ENCODE results near the gene DHRSX.

The DHRSX gene

DNA sequence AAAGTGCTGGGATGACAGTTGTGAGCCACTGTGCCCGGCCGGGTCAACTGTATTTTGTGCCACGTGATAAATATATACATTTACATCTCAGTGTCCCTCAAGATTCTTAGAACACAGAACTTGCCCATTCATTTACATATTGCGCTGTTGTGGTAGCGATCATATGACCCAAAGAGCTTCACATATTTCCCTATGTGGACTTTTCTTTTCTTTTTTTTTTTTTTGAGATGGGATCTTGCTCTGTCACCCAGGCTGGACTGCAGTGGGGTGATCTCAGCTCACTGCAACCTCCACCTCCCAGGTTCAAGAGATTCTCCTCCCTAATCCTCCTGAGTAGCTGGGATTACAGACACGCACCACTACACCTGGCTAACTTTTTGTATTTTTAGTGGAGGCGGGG lies 180.7 kb downstream of the DHRSX start:
- no peak overlapping the region for H2BK5ac ChIP-seq (ENCODE audit: low read length)
- no peak overlapping the region for H2AFZ ChIP-seq (ENCODE audit: low read length)
- no peak overlapping the region for H3K18ac ChIP-seq (ENCODE audit: low read length)
- H2BK12ac ChIP-seq (ENCODE audit: low read length), result no peak overlapping the region
- H2AK5ac ChIP-seq (ENCODE audit: low read depth, low read length), result no peak overlapping the region
- no peak overlapping the region for H2BK120ac ChIP-seq (ENCODE audit: low read depth, low read length)
- H3K27me3 ChIP-seq (ENCODE audit: control insufficient read depth in 3 of 3, insufficient read depth in 3 of 3, low read depth in 1 of 3, low read length in 3 of 3), result no peaks in the 10 kb centered on the region
- no peak overlapping the region for H3K9ac ChIP-seq (ENCODE audit: low read depth, low read length, poor library complexity)
- no peak overlapping the region for H4K91ac ChIP-seq (ENCODE audit: low read depth, low read length, poor library complexity)
- H4K8ac ChIP-seq (ENCODE audit: low read depth, low read length), result no peak overlapping the region
- H3K14ac ChIP-seq (ENCODE audit: low read length), result no peak overlapping the region
- H3K4me2 ChIP-seq (ENCODE audit: insufficient read depth, low read length, poor library complexity, severe bottlenecking), result no peak overlapping the region
- peaks cover 3 to 4% of the 10 kb centered on the region in 2 donors for H3K9me3 ChIP-seq (replicated peaks in 1 of 2; ENCODE audit: control insufficient read depth in 2 of 2, insufficient read depth in 1 of 2, low read depth in 1 of 2, low read length in 2 of 2)
- no peak overlapping the region for H3K4me3 ChIP-seq (ENCODE audit: low read length in 2 of 2)
- H3K23ac ChIP-seq (ENCODE audit: low read depth, low read length, poor library complexity), result no peak overlapping the region
- no peak overlapping the region for H2BK15ac ChIP-seq (ENCODE audit: low read length)
- H3K27ac ChIP-seq (replicated peaks; ENCODE audit: low read length), result no peak overlapping the region
- H3K36me3 ChIP-seq (replicated peaks in 1 of 2; ENCODE audit: control insufficient read depth in 2 of 2, insufficient read depth in 2 of 2, low read length in 2 of 2), result no peaks in the 10 kb centered on the region
- no CpG with 5 or more reads among the region's 7 CpGs for WGBS, 2 donors (ENCODE audit: extremely low coverage in 2 of 2, insufficient read length in 2 of 2, insufficient replicate concordance in 1 of 2)
- no peak for DNase-seq (ENCODE audit: low spot score)
- no peak overlapping the region for H3K4ac ChIP-seq (ENCODE audit: low read length)
- H3K4me1 ChIP-seq (ENCODE audit: control insufficient read depth in 2 of 2, insufficient read depth in 1 of 2, low read depth in 1 of 2, low read length in 2 of 2), result peaks cover 2 to 4% of the 10 kb centered on the region in 2 donors
- H3K79me1 ChIP-seq (ENCODE audit: low read depth, low read length), result no peaks in the 10 kb centered on the region

- Histone ChIP-seq H2AK5ac (ENCODE audit: low read depth, low read length) (no peak overlapping the region), H2BK12ac (ENCODE audit: low read length) (no peak overlapping the region), H3K18ac (ENCODE audit: low read length) (no peak overlapping the region), H3K9ac (ENCODE audit: low read depth, low read length, poor library complexity) (no peak overlapping the region), H3K27ac (replicated peaks; ENCODE audit: low read length) (no peak overlapping the region), H3K4me1 (ENCODE audit: control insufficient read depth in 2 of 2, insufficient read depth in 1 of 2, low read depth in 1 of 2, low read length in 2 of 2) (peaks cover 2 to 4% of the 10 kb centered on the region in 2 donors), H4K91ac (ENCODE audit: low read depth, low read length, poor library complexity) (no peak overlapping the region), H3K4ac (ENCODE audit: low read length) (no peak overlapping the region), H2BK15ac (ENCODE audit: low read length) (no peak overlapping the region), H3K23ac (ENCODE audit: low read depth, low read length, poor library complexity) (no peak overlapping the region), H3K14ac (ENCODE audit: low read length) (no peak overlapping the region), H3K27me3 (ENCODE audit: control insufficient read depth in 3 of 3, insufficient read depth in 3 of 3, low read depth in 1 of 3, low read length in 3 of 3) (no peaks in the 10 kb centered on the region), H3K4me2 (ENCODE audit: insufficient read depth, low read length, poor library complexity, severe bottlenecking) (no peak overlapping the region), H4K8ac (ENCODE audit: low read depth, low read length) (no peak overlapping the region), H3K79me1 (ENCODE audit: low read depth, low read length) (no peaks in the 10 kb centered on the region), H3K9me3 (replicated peaks in 1 of 2; ENCODE audit: control insufficient read depth in 2 of 2, insufficient read depth in 1 of 2, low read depth in 1 of 2, low read length in 2 of 2) (peaks cover 3 to 4% of the 10 kb centered on the region in 2 donors), H3K4me3 (ENCODE audit: low read length in 2 of 2) (no peak overlapping the region), H2BK5ac (ENCODE audit: low read length) (no peak overlapping the region), H2AFZ (ENCODE audit: low read length) (no peak overlapping the region), H3K36me3 (replicated peaks in 1 of 2; ENCODE audit: control insufficient read depth in 2 of 2, insufficient read depth in 2 of 2, low read length in 2 of 2) (no peaks in the 10 kb centered on the region), H2BK120ac (ENCODE audit: low read depth, low read length) (no peak overlapping the region)
- no CpG with 5 or more reads among the region's 10 CpGs for WGBS, 2 donors (ENCODE audit: extremely low coverage in 2 of 2, insufficient read length in 2 of 2, insufficient replicate concordance in 1 of 2)
- DNase-seq (ENCODE audit: low spot score), result no peak
Measured at GRCh38 chrX:2318371-2318770, 182.4 kb downstream of the DHRSX start.

DNA sequence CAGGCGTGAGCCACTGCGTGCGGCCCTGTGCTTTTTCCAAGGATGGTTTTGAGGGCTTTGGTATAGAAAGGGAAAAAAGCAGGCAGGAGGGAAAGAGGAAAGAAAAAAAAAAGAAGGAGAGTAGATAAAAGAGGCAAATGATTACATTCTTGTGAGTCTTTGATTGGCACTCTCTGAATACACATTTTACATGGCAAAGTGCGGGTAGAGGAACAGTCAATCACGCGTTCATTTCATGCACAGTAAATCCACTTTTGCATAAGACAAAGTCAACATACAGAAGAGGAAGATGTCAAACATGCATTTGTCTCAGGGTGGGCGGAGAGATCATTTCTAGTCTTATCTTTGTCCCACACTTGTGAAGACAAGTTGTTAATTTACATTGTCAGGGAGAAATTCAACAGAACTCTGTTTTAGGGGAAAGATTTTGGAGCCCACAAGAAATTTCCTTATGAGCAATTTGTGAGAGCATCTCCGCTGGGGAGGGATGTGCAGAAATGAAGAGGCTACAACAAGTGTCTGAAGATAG lies 183.2 kb downstream of the DHRSX start:
- Histone ChIP-seq H2AK5ac (ENCODE audit: low read depth, low read length) (no peak overlapping the region), H3K9me3 (replicated peaks in 1 of 2; ENCODE audit: control insufficient read depth in 2 of 2, insufficient read depth in 1 of 2, low read depth in 1 of 2, low read length in 2 of 2) (peaks cover 3 to 4% of the 10 kb centered on the region in 2 donors), H2BK12ac (ENCODE audit: low read length) (no peak overlapping the region), H4K91ac (ENCODE audit: low read depth, low read length, poor library complexity) (no peak overlapping the region), H3K27me3 (ENCODE audit: control insufficient read depth in 3 of 3, insufficient read depth in 3 of 3, low read depth in 1 of 3, low read length in 3 of 3) (no peaks in the 10 kb centered on the region), H2BK5ac (ENCODE audit: low read length) (no peak overlapping the region), H2BK15ac (ENCODE audit: low read length) (no peak overlapping the region), H3K18ac (ENCODE audit: low read length) (no peak overlapping the region), H3K4me3 (ENCODE audit: low read length in 2 of 2) (no peak overlapping the region), H3K23ac (ENCODE audit: low read depth, low read length, poor library complexity) (no peak overlapping the region), H2AFZ (ENCODE audit: low read length) (no peak overlapping the region), H3K4me1 (ENCODE audit: control insufficient read depth in 2 of 2, insufficient read depth in 1 of 2, low read depth in 1 of 2, low read length in 2 of 2) (peaks cover 2 to 4% of the 10 kb centered on the region in 2 donors), H3K79me1 (ENCODE audit: low read depth, low read length) (no peaks in the 10 kb centered on the region), H3K27ac (replicated peaks; ENCODE audit: low read length) (no peak overlapping the region), H3K14ac (ENCODE audit: low read length) (no peak overlapping the region), H2BK120ac (ENCODE audit: low read depth, low read length) (no peak overlapping the region), H4K8ac (ENCODE audit: low read depth, low read length) (no peak overlapping the region), H3K9ac (ENCODE audit: low read depth, low read length, poor library complexity) (no peak overlapping the region), H3K36me3 (replicated peaks in 1 of 2; ENCODE audit: control insufficient read depth in 2 of 2, insufficient read depth in 2 of 2, low read length in 2 of 2) (no peaks in the 10 kb centered on the region), H3K4ac (ENCODE audit: low read length) (no peak overlapping the region), H3K4me2 (ENCODE audit: insufficient read depth, low read length, poor library complexity, severe bottlenecking) (no peak overlapping the region)
- no peak for DNase-seq (ENCODE audit: low spot score)
- WGBS, 2 donors (ENCODE audit: extremely low coverage in 2 of 2, insufficient read length in 2 of 2, insufficient replicate concordance in 1 of 2), result no CpG with 5 or more reads among the region's 8 CpGs

- Histone ChIP-seq H4K8ac (ENCODE audit: low read depth, low read length) (no peak overlapping the region), H3K4me2 (ENCODE audit: insufficient read depth, low read length, poor library complexity, severe bottlenecking) (no peak overlapping the region), H3K4me1 (ENCODE audit: control insufficient read depth in 2 of 2, insufficient read depth in 1 of 2, low read depth in 1 of 2, low read length in 2 of 2) (peaks cover 4 to 9% of the 10 kb centered on the region in 2 donors), H3K27me3 (ENCODE audit: control insufficient read depth in 3 of 3, insufficient read depth in 3 of 3, low read depth in 1 of 3, low read length in 3 of 3) (no peaks in the 10 kb centered on the region), H3K9ac (ENCODE audit: low read depth, low read length, poor library complexity) (no peak overlapping the region), H3K9me3 (replicated peaks in 1 of 2; ENCODE audit: control insufficient read depth in 2 of 2, insufficient read depth in 1 of 2, low read depth in 1 of 2, low read length in 2 of 2) (peaks cover 3 to 4% of the 10 kb centered on the region in 2 donors), H2AFZ (ENCODE audit: low read length) (no peak overlapping the region), H2BK5ac (ENCODE audit: low read length) (no peak overlapping the region), H3K79me1 (ENCODE audit: low read depth, low read length) (no peaks in the 10 kb centered on the region), H3K23ac (ENCODE audit: low read depth, low read length, poor library complexity) (no peak overlapping the region), H3K18ac (ENCODE audit: low read length) (no peak overlapping the region), H3K36me3 (replicated peaks in 1 of 2; ENCODE audit: control insufficient read depth in 2 of 2, insufficient read depth in 2 of 2, low read length in 2 of 2) (no peaks in the 10 kb centered on the region), H2BK15ac (ENCODE audit: low read length) (no peak overlapping the region), H3K27ac (replicated peaks; ENCODE audit: low read length) (no peak overlapping the region), H2AK5ac (ENCODE audit: low read depth, low read length) (no peak overlapping the region), H4K91ac (ENCODE audit: low read depth, low read length, poor library complexity) (no peak overlapping the region), H2BK120ac (ENCODE audit: low read depth, low read length) (no peak overlapping the region), H3K14ac (ENCODE audit: low read length) (no peak overlapping the region), H3K4me3 (ENCODE audit: low read length in 2 of 2) (no peak overlapping the region), H3K4ac (ENCODE audit: low read length) (no peak overlapping the region), H2BK12ac (ENCODE audit: low read length) (no peak overlapping the region)
- no peak for DNase-seq (ENCODE audit: low spot score)
- no CpG with 5 or more reads among the region's 4 CpGs for WGBS, 2 donors (ENCODE audit: extremely low coverage in 2 of 2, insufficient read length in 2 of 2, insufficient replicate concordance in 1 of 2)
Measured at GRCh38 chrX:2316534-2316933, 184.2 kb downstream of the DHRSX start.
